Type B pancreatic cell (in vitro differentiated cells): ENCODE data around the gene PGS1. TPM values are rescaled to one million over a fixed set of nuclear protein-coding genes. Genes with fewer than 3 reads are reported as not detected.

ENCODE experiments used
- DNase-seq: peaks from one replicate; pipeline ENCODE4 v3.0.0; 2021; ENCODE audit warnings: mixed read lengths; ENCODE audit not compliant: unreplicated experiment; ENCODE audit errors: extremely low spot score
- H3K27ac Mint-ChIP-seq: 2 replicates; pipeline ENCODE4 v1.8.0; 2021; ENCODE audit warnings: mild to moderate bottlenecking, mixed read lengths
- H3K27me3 Mint-ChIP-seq: 2 replicates; pipeline ENCODE4 v1.8.0; 2021; ENCODE audit warnings: mixed read lengths
- H3K36me3 Mint-ChIP-seq: 2 replicates; pipeline ENCODE4 v1.8.0; 2021; ENCODE audit warnings: mixed read lengths
- H3K4me1 Mint-ChIP-seq: one replicate; pipeline ENCODE4 v1.8.0; 2021; ENCODE audit warnings: mixed read lengths; ENCODE audit not compliant: unreplicated experiment
- H3K4me3 Mint-ChIP-seq: 2 replicates; pipeline ENCODE4 v1.8.0; 2021; ENCODE audit warnings: mild to moderate bottlenecking, mixed read lengths
- H3K9me3 Mint-ChIP-seq: 2 replicates; pipeline ENCODE4 v1.8.0; 2021; ENCODE audit warnings: mixed read lengths
- total RNA-seq: library from RNA; stranded (reverse); gene quantifications from 2 replicates; pipeline ENCODE4 v1.2.1, GENCODE V29; 2021; ENCODE audit warnings: low replicate concordance
- TF ChIP-seq, protein P1 (sequence below): fragments of 200-600 bp; sonication (generic); conservative IDR thresholded peaks from 2 replicates; pipeline ENCODE4 v1.5.0; 2021; ENCODE audit warnings: antibody characterized with exemption, mild to moderate bottlenecking

PGS1 gene
- total RNA-seq, 1 donor from 2014 or later = 54.8 TPM

- TF ChIP-seq, protein P1, sequence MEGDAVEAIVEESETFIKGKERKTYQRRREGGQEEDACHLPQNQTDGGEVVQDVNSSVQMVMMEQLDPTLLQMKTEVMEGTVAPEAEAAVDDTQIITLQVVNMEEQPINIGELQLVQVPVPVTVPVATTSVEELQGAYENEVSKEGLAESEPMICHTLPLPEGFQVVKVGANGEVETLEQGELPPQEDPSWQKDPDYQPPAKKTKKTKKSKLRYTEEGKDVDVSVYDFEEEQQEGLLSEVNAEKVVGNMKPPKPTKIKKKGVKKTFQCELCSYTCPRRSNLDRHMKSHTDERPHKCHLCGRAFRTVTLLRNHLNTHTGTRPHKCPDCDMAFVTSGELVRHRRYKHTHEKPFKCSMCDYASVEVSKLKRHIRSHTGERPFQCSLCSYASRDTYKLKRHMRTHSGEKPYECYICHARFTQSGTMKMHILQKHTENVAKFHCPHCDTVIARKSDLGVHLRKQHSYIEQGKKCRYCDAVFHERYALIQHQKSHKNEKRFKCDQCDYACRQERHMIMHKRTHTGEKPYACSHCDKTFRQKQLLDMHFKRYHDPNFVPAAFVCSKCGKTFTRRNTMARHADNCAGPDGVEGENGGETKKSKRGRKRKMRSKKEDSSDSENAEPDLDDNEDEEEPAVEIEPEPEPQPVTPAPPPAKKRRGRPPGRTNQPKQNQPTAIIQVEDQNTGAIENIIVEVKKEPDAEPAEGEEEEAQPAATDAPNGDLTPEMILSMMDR = no peak
- H3K27ac Mint-ChIP-seq = peak overlapping the region; percentile 36
Measured at GRCh38 chr17:78408476-78409050, 30.1 kb downstream of the PGS1 start.

DNA sequence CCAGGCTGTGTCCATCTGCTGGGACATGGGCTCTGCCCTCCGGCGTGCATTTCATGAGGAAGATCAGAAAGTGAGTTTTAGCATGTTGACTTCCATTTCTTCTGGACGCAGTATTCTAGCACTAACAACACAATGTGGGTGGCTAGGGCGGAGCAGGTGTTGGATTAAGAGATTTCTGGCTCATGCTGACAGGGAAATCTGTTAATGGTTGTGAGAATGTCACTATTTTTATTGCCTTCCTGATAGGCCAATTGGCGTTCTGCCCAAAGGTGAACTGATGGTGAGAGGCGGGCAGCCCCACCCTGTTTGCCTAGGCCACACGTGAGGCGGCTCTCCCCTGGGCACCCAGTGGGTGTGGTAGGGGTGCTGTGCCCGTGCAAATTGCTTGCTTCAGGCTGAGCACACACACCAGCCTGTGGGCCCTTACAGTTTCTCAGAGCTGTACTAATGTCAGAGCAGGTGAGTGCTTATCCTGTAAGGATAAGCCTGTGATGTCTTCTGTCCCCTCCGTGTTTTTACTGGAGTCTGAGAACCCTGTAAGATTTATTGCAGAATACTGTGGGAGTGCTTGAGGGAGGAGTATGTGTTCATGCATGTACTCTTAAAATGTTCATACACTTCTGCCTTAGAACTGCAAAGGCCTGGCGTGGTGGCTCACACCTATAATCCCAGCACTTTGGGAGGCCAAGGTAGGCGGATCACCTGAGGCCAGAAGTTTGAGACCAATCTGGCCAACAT lies 30.9 kb downstream of the PGS1 start:
- Mint-ChIP-seq H3K4me1 (peaks cover 23% of the 10 kb centered on the region), H3K36me3 (peaks cover 4% of the 10 kb centered on the region), H3K27me3 (no peaks in the 10 kb centered on the region), H3K9me3 (no peaks in the 10 kb centered on the region), H3K27ac (peak overlapping the region; percentile 33), H3K4me3 (peak overlapping the region; percentile 47)
- TF ChIP-seq, protein P1 = no peak
- DNase-seq = no peak

More at GRCh38 chr17:78408476-78409050, 30.1 kb downstream of the PGS1 start:
- H3K4me1 Mint-ChIP-seq = peaks cover 23% of the 10 kb centered on the region
- H3K36me3 Mint-ChIP-seq = peaks cover 4% of the 10 kb centered on the region
- no peaks in the 10 kb centered on the region for H3K9me3 Mint-ChIP-seq
- H3K27me3 Mint-ChIP-seq = no peaks in the 10 kb centered on the region
- no peak overlapping the region for H3K4me3 Mint-ChIP-seq
- DNase-seq = no peak

DNA sequence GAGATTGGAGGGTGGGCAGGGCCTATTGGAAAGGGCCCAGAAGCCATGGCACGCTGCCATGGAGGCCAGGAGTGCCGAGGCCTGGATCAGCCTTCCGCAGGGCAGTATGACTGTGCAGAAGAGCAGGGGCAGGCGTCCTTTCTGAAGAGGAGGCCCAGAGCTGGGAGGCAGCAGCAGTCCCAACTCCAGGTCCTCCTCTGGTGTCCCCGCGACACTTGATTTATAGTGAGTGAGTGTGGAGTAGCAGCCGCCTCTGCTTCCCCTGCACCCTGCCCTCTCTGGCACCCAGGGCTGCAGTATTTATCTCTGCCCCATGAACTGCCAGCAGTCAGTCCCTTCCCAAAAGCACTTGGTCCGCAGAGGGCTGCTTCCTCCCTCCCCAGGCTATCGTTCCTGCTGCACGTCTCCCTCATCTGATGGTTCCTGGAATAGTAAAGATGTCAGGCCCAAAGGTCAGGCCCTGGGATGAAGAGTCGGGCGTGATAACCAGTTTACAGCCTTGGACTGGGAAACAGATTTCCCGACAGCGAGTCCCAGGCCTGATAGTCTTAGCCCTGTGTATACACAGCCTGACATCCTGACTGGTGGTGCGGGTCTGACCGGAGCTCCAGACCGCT lies 32.9 kb downstream of the PGS1 start:
- H3K4me1 Mint-ChIP-seq = peaks cover 28% of the 10 kb centered on the region
- H3K27me3 Mint-ChIP-seq = no peaks in the 10 kb centered on the region
- no peak for DNase-seq
- peak overlapping the region; percentile 35 for H3K27ac Mint-ChIP-seq
- no peaks in the 10 kb centered on the region for H3K36me3 Mint-ChIP-seq
- H3K4me3 Mint-ChIP-seq = no peak overlapping the region
- TF ChIP-seq, protein P1 = no peak
- H3K9me3 Mint-ChIP-seq = no peaks in the 10 kb centered on the region

DNA sequence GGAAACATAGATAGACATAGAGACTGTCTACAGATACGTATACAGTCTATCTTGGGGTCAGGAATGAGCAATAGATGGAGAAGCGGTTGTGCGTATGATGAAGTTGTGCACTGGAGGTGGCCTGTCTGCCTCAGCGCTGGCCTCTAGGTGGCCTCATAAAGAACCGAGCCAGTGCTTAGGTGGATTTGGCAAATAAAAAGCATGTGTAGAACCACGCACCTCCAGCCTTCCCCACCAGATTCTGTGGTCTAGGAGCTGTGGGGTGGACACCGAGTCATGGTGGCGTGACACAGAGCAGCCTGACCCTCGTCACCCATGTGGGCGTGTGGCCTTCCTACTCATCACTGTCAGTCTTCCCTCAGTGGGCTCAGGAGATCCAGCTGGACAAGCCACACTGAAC lies 34.0 kb downstream of the PGS1 start:
- DNase-seq = no peak
- TF ChIP-seq, protein P1 = peak; percentile 63
- Mint-ChIP-seq H3K4me3 (no peak overlapping the region), H3K9me3 (no peaks in the 10 kb centered on the region), H3K27ac (no peak overlapping the region), H3K4me1 (peaks cover 35% of the 10 kb centered on the region), H3K27me3 (no peaks in the 10 kb centered on the region), H3K36me3 (peaks cover 4% of the 10 kb centered on the region)

GRCh38 chr17:78414178-78415162 lies 36.0 kb downstream of the PGS1 start:
- H3K27ac Mint-ChIP-seq = no peak overlapping the region
- H3K4me3 Mint-ChIP-seq = no peak overlapping the region
- no peak for DNase-seq
- TF ChIP-seq, protein P1 = no peak
- H3K27me3 Mint-ChIP-seq = no peaks in the 10 kb centered on the region
- H3K36me3 Mint-ChIP-seq = peaks cover 4% of the 10 kb centered on the region
- no peaks in the 10 kb centered on the region for H3K9me3 Mint-ChIP-seq
- peaks cover 23% of the 10 kb centered on the region for H3K4me1 Mint-ChIP-seq
